ENCODE data around the gene LRRFIP2.
"Not testable (repeated sequence)": the region's sequence is repeated elsewhere in the genome, so short reads cannot be mapped to it uniquely, and the experiment has no call there.

Gene LRRFIP2, protein sequence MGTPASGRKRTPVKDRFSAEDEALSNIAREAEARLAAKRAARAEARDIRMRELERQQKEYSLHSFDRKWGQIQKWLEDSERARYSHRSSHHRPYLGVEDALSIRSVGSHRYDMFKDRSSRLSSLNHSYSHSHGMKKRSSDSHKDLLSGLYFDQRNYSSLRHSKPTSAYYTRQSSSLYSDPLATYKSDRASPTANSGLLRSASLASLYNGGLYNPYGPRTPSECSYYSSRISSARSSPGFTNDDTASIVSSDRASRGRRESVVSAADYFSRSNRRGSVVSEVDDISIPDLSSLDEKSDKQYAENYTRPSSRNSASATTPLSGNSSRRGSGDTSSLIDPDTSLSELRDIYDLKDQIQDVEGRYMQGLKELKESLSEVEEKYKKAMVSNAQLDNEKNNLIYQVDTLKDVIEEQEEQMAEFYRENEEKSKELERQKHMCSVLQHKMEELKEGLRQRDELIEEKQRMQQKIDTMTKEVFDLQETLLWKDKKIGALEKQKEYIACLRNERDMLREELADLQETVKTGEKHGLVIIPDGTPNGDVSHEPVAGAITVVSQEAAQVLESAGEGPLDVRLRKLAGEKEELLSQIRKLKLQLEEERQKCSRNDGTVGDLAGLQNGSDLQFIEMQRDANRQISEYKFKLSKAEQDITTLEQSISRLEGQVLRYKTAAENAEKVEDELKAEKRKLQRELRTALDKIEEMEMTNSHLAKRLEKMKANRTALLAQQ

GRCh38 chr3:37174532-37175126 lies at the start of gene LRRFIP2:
TSS of gene LRRFIP2 (minus strand) at chr3:37174582. CDS start at chr3:37148983, 25,599 bp downstream.
- peak; percentile 82 for DNase-seq

DNA sequence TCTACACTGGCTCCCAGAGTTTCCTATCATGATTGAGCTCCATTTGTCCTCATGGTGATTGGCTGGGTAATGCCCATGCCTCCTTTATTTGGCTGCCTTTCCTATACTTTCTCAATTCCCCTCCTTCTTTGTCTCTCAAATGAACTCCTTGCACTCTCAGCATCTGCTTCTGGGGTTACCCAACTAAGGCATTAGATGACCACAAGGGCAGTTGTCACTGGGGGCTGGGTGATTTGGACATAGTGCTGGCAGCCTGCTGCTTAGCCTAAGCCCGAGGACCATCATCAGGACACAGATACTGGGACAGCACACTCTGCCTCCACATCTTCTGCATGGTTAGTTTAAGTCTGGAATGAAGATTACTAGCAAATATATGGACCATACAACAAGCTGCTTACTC lies 49.2 kb upstream of the LRRFIP2 start:
- DNase-seq = no peak

DNA sequence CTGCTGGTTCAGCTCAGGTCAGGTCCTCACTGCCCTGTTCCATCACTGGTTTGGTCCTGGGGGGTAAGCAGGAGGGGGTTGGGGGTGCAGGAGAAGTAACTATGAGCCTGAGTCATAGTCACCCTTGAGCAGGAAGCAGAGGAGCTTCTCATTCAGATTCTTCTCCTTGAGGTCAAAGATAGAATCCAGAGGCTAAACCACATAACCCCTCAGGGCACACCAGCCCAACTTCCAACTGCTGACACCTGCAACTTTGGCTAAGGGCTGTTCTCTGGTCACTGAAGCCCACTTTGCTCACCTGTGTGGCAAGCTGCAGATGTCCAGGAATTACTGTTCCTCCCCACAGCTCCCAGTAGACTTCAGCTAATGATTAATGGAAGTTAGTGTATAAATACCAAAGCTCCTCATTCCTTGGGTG lies 48.8 kb upstream of the LRRFIP2 start:
- peak; percentile 57 for DNase-seq

- DNase-seq = not testable (repeated sequence)
These were observed 48.2 kb upstream of the LRRFIP2 start for GRCh38 chr3:37222542-37222941.

- DNase-seq = no peak
These were observed 47.0 kb upstream of the LRRFIP2 start for GRCh38 chr3:37221407-37221806.

DNA sequence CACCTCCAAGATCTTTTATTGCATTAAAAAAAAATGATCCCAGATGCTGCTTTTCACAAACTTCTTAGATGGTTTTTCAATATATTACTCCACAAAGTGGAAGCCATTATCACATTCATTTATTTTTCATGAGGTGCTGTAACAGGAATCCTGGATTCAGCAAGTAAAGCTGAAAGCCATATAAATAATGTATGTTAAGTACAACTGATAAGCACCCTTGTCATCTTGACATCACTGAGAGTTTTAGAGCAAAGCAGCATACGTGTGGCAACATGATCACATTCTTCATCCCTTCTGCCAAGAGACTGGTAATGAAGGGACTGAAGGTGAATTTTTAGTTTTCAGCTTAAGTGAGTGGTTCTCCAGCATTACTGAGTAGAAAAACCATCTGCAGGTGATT lies 44.9 kb upstream of the LRRFIP2 start:
- no peak for DNase-seq

- no peak for DNase-seq
These were observed 43.8 kb upstream of the LRRFIP2 start for GRCh38 chr3:37218206-37218605.

GRCh38 chr3:37217098-37217849 lies 42.9 kb upstream of the LRRFIP2 start:
- no peak for DNase-seq

DNA sequence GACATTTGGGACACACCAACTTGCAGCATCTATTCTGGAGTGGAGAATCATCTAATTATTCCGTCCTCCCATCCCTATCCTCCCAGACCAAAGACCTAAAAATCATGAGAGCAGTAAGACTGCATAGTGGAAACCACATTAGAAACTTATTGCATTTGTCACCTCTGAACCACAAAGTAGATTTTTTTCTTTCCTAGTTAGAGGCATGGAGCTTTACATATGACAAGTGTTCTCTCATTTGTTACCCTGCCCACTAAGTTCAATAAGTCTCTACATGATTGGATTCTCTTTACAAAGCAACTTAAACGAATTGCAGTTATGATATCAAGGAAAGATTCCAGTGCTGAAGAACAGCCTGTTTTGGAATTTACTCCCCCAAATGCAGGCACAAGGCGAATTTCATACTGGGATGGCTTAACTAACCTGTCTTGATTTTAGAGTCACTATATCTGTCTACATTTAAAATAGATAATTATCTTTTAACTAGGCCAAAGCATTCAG lies 42.3 kb upstream of the LRRFIP2 start:
- no peak for DNase-seq

DNA sequence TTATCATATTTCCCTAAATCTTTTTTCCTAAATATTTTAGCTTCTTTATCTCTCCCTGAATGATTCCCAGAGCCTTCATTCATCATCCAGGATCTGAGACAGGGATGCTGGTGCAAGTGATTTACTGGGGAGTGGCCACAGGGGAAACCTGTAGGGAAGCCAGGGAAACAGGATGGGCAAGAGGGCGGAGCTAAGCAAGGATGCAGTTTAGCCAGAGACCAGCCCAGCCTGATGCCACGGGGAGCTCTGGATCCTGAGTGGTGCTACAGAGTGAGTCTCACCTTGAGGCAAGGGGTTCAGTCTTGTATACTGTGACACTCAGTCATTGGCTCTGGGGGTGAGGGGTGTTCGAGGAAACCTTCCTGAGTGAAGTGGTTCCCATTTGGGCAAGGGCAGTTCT lies 39.7 kb upstream of the LRRFIP2 start:
- no peak for DNase-seq

DNA sequence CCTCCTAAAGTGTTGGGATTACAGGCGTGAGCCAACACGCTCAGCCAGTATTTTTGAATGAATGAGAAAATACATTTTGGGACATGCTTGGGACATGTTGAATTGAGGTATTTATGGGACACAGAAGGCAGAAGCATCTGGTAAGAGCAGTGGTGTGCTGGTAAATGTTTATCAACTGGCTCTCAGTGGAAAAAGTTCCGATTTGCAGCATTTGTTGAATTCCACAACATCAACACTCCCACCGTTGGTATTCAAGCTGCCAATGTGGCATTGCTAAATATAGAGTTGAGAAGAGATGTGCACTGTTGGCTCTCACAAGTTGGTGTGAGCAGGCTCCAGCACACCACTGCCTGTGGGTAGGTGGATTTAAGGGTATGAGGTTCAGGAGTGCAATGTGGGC lies 35.8 kb upstream of the LRRFIP2 start:
- DNase-seq = no peak

DNA sequence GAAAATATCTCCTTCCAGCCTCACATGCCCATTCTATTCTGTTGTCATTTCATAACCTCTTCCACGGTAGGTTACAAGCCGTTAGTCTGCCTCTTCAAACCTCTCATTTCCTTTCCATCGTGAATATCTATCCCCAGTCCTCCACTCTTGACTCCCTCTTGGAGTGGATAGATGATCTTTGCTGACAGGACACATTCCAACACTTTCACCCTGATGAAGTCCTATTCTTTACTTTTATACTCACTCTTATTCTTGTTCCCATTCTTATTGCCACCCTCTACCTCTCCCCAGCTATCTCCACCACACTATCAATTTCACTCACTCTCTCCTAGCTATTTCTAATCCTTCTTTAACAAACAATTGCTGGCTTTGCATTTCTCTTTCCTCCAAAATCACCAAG lies 34.2 kb upstream of the LRRFIP2 start:
- DNase-seq = not testable (repeated sequence)

DNA sequence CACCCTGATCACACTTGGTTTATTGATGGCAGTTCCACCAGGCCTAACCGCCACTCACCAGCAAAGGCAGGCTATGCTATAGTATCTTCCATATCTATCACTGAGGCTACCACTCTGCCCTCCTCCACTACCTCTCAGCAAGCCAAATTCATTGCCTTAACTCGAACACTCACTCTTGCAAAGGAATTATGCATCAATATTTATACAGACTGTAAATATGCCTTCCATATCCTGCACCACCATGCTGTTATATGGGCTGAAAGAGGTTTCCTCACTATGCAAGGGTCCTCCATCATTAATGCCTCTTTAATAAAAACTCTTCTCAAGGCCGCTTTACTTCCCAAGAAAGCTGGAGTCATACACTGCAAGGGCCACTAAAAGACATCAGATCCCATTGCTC lies 33.6 kb upstream of the LRRFIP2 start:
- DNase-seq = not testable (repeated sequence)

GRCh38 chr3:37206041-37206440 lies 31.7 kb upstream of the LRRFIP2 start:
- not testable (repeated sequence) for DNase-seq

- no peak for DNase-seq
These were observed 29.9 kb upstream of the LRRFIP2 start for GRCh38 chr3:37204314-37204713.

DNA sequence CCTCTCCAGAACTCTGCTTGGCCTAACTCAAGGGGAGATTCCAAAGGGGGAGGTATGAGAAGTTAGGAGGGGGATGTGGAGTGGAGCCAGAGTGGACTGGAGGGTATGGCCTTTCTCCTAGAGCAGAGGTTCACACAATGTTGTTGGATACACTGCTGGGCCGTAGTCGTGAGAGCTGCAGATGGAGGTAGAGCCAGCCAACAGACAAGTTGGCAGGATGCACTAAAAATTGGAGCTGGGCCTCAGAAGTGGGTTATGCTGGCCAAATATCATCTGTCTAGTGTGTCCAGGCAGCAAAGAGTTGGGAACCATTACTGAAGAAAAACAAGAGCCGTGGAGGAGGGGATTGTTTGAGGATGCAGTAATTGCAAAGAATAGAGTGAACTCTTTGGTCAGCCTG lies 27.7 kb upstream of the LRRFIP2 start:
- no peak for DNase-seq

DNA sequence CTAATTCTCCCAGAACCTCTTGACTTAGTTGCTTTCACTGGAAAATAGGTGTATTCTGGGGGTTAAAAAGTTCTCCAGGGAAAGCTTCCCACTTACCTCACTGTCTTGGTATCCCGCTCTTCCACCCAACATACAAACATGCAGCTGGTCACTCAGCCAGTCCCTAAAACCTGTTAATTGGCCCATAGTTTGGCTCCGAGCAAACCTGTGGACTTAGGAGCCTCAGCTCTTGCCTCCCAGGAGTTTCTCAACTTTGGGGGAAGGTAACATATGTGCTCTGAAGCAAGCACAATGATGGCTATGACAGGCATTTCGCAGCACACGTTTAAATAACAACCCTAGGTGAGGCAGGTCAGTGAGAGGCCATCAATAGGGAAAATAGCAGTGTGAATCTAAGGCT lies 25.8 kb upstream of the LRRFIP2 start:
- no peak for DNase-seq

- no peak for DNase-seq
These were observed 24.6 kb upstream of the LRRFIP2 start for GRCh38 chr3:37198996-37199395.

DNA sequence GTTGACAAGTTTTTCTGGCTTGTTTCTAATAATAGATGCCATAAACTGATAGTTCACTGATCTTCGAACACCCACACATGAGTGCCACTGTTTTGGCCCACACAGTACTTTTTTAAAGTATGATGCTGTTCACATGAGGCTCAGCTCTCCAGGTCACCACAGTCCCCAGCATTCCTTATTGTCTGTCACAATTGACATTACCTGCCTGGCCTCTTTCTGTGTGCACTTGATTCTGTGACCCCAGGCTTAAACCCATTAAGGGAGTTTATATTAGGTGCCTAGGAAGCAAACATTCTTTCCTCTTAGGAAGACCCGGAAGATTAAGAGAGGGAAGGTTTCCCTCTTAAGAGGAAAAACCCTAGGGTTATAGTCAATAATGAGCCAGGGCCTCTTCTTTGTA lies 24.2 kb upstream of the LRRFIP2 start:
- DNase-seq = no peak

DNA sequence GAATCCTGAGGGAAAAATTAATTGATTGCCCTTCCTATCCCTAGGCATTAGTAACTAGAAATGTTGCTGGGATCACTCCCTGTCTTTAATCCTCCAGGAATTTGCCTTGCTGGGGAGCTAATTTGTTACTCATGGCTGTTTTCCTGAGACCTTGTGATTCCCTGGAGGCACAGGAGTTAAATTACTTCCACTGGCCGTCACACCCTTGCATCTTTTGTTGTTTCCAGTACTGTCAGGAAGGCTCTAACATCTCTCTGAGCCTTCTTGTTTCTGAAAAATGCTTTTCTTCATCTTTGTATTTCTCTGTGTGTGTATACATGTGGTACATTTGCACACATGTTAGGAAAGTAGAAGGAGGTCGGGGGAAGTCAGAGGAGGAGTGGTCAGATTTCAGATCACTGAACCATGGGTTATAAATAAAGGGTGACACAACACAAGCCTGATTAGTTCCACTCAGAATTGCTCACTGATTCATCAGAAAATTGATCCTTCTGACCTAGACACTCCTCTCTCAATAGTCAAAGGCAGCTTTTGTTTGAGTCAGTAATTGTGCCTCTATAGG lies 23.5 kb upstream of the LRRFIP2 start:
- no peak for DNase-seq

DNA sequence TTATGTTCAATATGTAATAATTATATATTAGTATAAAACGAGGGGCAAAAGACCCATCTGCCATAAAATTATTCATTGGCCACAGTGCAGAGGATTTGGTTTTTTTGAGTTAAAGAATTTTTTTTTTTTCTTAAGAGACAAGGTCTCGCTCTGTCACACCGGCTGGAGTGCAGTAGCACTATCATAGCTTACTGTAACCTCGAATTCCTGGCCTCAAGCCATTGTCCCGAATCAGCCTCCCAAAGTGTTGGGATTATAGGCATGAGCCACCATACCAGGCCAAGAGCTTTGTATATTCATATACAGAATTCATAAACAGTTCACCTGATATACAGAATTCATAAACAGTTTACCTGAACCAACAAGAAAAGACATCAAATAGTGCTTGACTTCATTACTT lies 20.2 kb upstream of the LRRFIP2 start:
- DNase-seq = no peak

DNA sequence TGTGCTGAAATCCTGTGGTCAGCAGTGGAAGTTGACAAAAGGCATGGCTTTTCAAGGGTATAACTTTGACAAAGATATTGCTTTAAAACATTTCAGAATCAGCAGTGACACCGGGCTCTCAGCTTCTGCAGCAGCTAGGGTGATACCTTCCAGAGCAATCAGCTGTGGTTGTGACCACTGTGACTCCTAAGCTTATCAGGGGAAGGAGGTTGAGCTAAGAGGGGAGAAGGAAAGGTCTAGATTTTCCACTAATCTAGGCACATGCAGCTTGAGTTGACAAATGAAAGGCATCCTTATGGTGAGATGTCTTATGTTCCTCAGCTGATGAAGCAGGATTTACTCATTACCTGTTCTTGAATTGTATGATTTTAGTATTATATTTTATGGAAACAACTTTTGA lies 16.3 kb upstream of the LRRFIP2 start:
- DNase-seq = peak; percentile 72

- no peak for DNase-seq
These were observed 14.7 kb upstream of the LRRFIP2 start for GRCh38 chr3:37189109-37189508.
